ENCODE results near the gene CDC16.
A peak's percentile ranks its signal among the peaks of the same experiment; 100 is the strongest.

The CDC16 gene

DNA sequence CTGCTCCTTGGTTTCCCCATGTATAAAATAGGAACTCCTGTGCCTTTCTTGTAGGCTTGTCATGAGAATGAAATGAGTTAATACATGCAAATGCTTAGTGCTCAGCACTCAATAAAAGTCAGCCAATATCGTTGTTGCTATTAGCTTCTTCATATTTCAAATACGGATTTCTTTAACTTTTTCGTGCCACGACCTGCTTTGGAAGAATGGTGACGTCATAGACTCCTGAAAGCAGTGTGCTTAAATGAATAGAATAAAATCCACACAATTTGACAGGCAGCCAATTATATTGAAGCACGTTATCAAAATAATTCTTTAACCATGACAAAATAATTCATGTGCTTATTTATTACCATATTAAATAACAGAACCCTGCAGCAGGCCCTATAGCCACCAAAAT lies 26.6 kb upstream of the CDC16 start:
- Histone ChIP-seq H3K4me1 (ENCODE audit: control insufficient read depth, insufficient read depth, low read length) (peaks cover 9% of the 10 kb centered on the region), H3K36me3 (ENCODE audit: insufficient read depth, low read length) (no peaks in the 10 kb centered on the region), H3K4me2 (ENCODE audit: low read length) (no peak overlapping the region), H3K9ac (ENCODE audit: low read depth, low read length) (no peak overlapping the region), H3K4me3 (ENCODE audit: low read length) (no peak overlapping the region), H3K27me3 (ENCODE audit: control insufficient read depth, insufficient read depth, low read length) (peaks cover 17% of the 10 kb centered on the region), H3K9me3 (replicated peaks; ENCODE audit: low read length) (peaks cover 6% of the 10 kb centered on the region)

DNA sequence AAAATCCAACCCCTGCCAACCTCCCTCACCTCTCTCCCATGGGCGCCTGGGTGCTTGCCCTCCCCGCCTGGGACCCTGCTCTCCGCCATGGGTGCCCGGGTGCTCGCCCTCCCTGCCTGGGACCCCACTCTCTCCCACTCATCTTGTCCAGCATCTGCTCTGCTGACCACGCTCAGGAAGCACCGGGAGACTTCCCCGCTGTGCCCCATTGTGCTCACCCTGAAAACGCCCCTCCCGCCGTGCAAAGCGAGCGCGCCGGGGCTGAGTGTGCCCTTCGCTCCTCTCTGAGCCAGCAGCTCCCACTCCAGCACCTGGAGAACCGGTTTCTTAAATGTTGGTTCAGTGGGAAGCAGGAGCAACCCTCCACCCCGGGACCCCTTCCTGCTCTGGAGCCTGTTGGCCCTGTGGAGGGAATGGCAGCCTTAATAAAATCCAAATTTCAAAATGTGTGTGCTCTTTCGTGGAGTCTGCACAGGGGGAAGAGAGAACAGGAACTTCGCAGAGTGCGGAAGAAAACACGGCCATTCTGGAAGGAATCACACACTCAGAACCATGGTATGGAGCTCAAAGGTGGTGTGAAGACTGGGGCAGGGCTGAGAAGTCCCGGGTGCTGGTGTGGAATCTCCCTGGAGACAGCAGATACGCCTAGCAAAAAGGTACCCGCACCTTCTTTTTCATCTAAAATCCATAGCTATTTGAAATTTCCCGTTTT lies 23.1 kb upstream of the CDC16 start:
- H3K27me3 ChIP-seq (ENCODE audit: control insufficient read depth, insufficient read depth, low read length) = peaks cover 15% of the 10 kb centered on the region
- H3K4me2 ChIP-seq (ENCODE audit: low read length) = peak overlapping the region; percentile 46
- no peak overlapping the region for H3K4me3 ChIP-seq (ENCODE audit: low read length)
- peaks cover 9% of the 10 kb centered on the region for H3K4me1 ChIP-seq (ENCODE audit: control insufficient read depth, insufficient read depth, low read length)
- peaks cover 6% of the 10 kb centered on the region for H3K9me3 ChIP-seq (replicated peaks; ENCODE audit: low read length)
- H3K36me3 ChIP-seq (ENCODE audit: insufficient read depth, low read length) = no peaks in the 10 kb centered on the region
- no peak overlapping the region for H3K9ac ChIP-seq (ENCODE audit: low read depth, low read length)

GRCh38 chr13:114212158-114212495 lies 22.6 kb upstream of the CDC16 start:
- Histone ChIP-seq H3K4me2 (ENCODE audit: low read length) (peak overlapping the region; percentile 46), H3K27me3 (ENCODE audit: control insufficient read depth, insufficient read depth, low read length) (peaks cover 15% of the 10 kb centered on the region), H3K9me3 (replicated peaks; ENCODE audit: low read length) (peaks cover under 1% of the 10 kb centered on the region), H3K4me1 (ENCODE audit: control insufficient read depth, insufficient read depth, low read length) (peaks cover 9% of the 10 kb centered on the region), H3K36me3 (ENCODE audit: insufficient read depth, low read length) (no peaks in the 10 kb centered on the region), H3K9ac (ENCODE audit: low read depth, low read length) (no peak overlapping the region), H3K4me3 (ENCODE audit: low read length) (no peak overlapping the region)

DNA sequence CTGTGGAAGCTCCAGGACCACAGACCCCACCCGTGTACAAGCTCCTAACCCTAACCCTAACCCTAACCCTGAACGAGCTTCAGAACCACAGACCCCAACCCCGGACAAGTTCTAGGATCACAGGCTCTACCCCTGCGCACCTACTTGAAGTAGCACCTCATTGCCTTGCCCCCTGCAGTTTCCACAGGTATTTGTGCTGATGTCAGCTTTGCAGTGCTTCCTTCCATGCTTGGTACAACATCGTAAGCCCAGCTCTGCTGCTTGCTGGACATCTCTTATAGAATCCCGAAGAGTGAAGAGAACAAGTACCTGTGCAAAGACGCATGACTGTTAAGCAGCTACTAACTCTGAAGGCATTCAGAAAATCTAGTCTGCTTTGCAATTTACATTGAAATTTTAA lies 20.7 kb upstream of the CDC16 start:
- peaks cover 15% of the 10 kb centered on the region for H3K27me3 ChIP-seq (ENCODE audit: control insufficient read depth, insufficient read depth, low read length)
- no peaks in the 10 kb centered on the region for H3K36me3 ChIP-seq (ENCODE audit: insufficient read depth, low read length)
- no peak overlapping the region for H3K4me2 ChIP-seq (ENCODE audit: low read length)
- H3K9ac ChIP-seq (ENCODE audit: low read depth, low read length) = no peak overlapping the region
- peaks cover 9% of the 10 kb centered on the region for H3K4me1 ChIP-seq (ENCODE audit: control insufficient read depth, insufficient read depth, low read length)
- H3K9me3 ChIP-seq (replicated peaks; ENCODE audit: low read length) = no peaks in the 10 kb centered on the region
- no peak overlapping the region for H3K4me3 ChIP-seq (ENCODE audit: low read length)

DNA sequence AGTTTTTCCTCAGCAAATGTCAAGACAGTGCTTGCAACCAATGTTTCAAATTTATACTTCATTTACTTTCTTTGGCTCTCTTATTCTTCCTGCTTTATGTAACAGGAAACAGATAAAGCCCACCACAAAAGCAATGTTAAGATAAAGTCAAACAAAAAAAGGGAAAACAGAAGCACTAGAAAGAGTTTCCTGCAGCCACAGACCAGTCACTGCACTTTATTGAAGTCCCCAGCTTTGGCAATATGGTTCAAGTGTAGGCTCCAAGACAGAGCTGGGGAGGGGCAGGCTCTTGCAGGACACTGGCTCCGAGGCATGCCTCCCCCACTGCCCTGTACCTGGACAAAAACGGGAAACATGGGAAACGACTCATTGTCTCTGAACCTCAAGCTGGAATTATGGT lies 15.3 kb upstream of the CDC16 start:
- no peak overlapping the region for H3K4me3 ChIP-seq (ENCODE audit: low read length)

DNA sequence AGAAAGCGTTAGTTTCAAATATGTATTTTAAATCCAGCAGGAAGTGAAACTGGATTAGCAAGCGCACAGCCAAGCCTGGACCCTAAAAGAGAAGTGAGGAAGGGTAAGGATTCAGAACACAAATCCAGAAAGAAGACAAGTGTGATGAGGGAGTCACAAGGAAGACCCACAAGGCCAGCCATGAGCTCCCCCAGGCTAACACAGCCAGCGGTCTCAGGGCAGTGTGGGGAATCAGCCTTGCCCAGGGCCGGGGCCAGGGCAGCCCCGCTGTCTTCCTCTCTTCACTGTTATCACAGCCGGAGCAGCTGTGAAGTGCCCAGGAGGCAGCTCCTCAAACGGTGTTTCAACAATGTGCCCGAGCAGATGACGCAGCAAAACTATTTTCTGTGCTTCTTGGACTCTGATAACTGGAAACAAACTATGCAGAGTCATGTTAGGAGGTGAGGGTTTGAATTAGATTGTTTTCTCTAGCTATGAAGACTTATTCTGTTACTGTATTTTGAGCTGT lies 12.2 kb upstream of the CDC16 start:
- Histone ChIP-seq H3K9ac (ENCODE audit: low read depth, low read length) (no peak overlapping the region), H3K4me1 (ENCODE audit: control insufficient read depth, insufficient read depth, low read length) (no peaks in the 10 kb centered on the region), H3K4me2 (ENCODE audit: low read length) (no peak overlapping the region), H3K27me3 (ENCODE audit: control insufficient read depth, insufficient read depth, low read length) (no peaks in the 10 kb centered on the region), H3K36me3 (ENCODE audit: insufficient read depth, low read length) (no peaks in the 10 kb centered on the region), H3K9me3 (replicated peaks; ENCODE audit: low read length) (no peaks in the 10 kb centered on the region), H3K4me3 (ENCODE audit: low read length) (no peak overlapping the region)

More for the DNA sequence above, 15.3 kb upstream of the CDC16 start:
- Histone ChIP-seq H3K9ac (ENCODE audit: low read depth, low read length) (no peak overlapping the region), H3K36me3 (ENCODE audit: insufficient read depth, low read length) (no peaks in the 10 kb centered on the region), H3K4me2 (ENCODE audit: low read length) (no peak overlapping the region), H3K27me3 (ENCODE audit: control insufficient read depth, insufficient read depth, low read length) (peaks cover 11% of the 10 kb centered on the region), H3K9me3 (replicated peaks; ENCODE audit: low read length) (no peaks in the 10 kb centered on the region), H3K4me1 (ENCODE audit: control insufficient read depth, insufficient read depth, low read length) (no peaks in the 10 kb centered on the region)

DNA sequence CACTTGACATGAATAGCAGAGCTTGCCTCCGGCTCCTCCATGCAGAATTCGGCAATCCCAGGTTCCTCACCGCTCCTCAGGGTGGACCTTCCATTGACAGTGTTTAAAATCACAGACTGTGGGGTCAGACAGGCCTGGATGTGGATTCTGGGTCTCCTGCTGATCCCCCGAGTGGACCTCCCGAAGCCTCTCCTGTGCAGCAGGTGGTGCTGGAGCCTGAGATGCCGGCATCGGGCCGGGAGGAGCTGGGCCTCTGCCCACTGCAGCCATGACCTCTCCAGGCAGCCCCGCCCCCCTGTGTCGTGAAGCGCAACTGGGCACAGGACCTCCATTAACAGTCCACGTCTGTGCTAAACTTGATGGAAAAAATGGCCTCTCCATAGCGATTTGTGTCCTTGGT lies 10.5 kb upstream of the CDC16 start:
- peaks cover 8% of the 10 kb centered on the region for H3K27me3 ChIP-seq (ENCODE audit: control insufficient read depth, insufficient read depth, low read length)
- no peak overlapping the region for H3K9ac ChIP-seq (ENCODE audit: low read depth, low read length)
- no peaks in the 10 kb centered on the region for H3K36me3 ChIP-seq (ENCODE audit: insufficient read depth, low read length)
- H3K4me2 ChIP-seq (ENCODE audit: low read length) = no peak overlapping the region
- no peak overlapping the region for H3K4me3 ChIP-seq (ENCODE audit: low read length)
- H3K9me3 ChIP-seq (replicated peaks; ENCODE audit: low read length) = no peaks in the 10 kb centered on the region
- H3K4me1 ChIP-seq (ENCODE audit: control insufficient read depth, insufficient read depth, low read length) = no peaks in the 10 kb centered on the region

DNA sequence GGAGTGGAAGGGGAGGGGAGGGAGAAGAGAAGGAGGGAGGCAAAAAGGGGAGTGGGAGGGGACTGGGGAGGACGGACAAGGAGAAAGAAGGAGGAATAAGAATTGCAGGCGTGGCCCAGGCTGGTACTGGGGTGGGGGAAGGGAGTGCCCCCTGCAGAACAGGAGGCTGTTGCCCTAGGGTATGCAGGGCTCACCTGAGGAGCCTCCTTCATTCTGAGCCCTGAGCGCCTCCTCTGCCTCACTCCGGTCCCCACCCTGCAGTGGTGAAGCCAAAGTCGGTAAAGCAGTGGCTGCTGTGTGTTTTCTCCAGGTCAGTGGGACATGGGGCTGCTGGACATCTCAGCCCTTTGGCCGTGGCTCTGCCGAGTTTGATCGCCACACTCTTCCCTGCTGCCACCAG lies 9.1 kb upstream of the CDC16 start:
- Histone ChIP-seq H3K4me3 (ENCODE audit: low read length) (no peak overlapping the region), H3K36me3 (ENCODE audit: insufficient read depth, low read length) (no peaks in the 10 kb centered on the region), H3K4me1 (ENCODE audit: control insufficient read depth, insufficient read depth, low read length) (no peaks in the 10 kb centered on the region)

DNA sequence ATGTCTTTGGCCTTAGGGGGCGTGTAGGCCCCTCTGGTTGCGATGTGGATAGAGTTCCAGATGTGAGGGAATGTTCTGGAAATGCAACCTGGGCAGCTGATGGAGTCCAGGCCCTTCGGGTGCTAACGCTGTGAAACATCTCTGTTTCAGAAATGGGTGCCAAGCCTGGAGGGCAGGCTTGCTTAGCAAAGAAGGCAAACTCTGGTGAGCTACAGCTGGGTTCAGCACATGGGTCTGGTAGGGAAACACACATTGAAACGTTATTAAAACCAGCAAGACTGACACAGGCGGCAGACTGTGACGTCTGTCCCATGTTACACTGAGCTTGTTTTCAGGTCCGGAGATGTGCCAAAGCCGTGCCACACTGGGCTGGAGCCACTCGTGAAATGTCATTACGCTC lies 8.6 kb upstream of the CDC16 start:
- no peaks in the 10 kb centered on the region for H3K4me1 ChIP-seq (ENCODE audit: control insufficient read depth, insufficient read depth, low read length)
- H3K9me3 ChIP-seq (replicated peaks; ENCODE audit: low read length) = no peaks in the 10 kb centered on the region
- peaks cover 20% of the 10 kb centered on the region for H3K27me3 ChIP-seq (ENCODE audit: control insufficient read depth, insufficient read depth, low read length)
- no peak overlapping the region for H3K4me3 ChIP-seq (ENCODE audit: low read length)
- H3K4me2 ChIP-seq (ENCODE audit: low read length) = no peak overlapping the region
- H3K36me3 ChIP-seq (ENCODE audit: insufficient read depth, low read length) = no peaks in the 10 kb centered on the region
- no peak overlapping the region for H3K9ac ChIP-seq (ENCODE audit: low read depth, low read length)

More for the DNA sequence above, 9.1 kb upstream of the CDC16 start:
- H3K4me2 ChIP-seq (ENCODE audit: low read length) = no peak overlapping the region
- peaks cover 18% of the 10 kb centered on the region for H3K27me3 ChIP-seq (ENCODE audit: control insufficient read depth, insufficient read depth, low read length)
- H3K9me3 ChIP-seq (replicated peaks; ENCODE audit: low read length) = no peaks in the 10 kb centered on the region
- H3K9ac ChIP-seq (ENCODE audit: low read depth, low read length) = no peak overlapping the region

DNA sequence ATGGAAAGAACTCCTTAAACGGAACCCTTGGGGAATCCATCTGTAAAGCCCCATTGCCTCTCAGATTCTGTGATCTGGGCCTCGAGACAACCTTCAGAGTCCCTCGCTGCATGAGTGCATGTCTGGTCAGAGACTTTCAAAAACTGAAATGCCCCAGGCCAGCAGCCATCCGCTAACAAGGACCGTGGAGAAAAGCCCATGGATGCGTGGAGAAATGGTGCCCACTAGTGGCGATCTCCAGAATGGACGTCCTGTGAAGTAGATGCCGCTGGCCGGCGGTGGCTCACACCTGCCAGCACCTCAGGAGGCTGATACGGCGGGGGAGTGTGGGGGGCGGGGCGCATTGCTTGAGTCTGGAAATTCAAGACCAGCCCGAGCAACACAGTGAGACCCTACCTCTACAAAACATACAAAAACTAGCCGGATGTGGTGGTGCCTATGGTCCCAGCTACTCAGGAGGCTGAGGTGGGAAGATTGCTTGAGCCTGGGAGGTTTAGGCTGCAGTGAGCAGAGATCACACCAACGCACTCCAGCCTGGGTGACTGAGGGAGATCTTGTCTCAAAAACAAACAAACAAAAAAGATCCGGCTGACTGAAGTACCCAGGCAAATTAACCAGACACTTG lies 7.9 kb upstream of the CDC16 start:
- H3K9ac ChIP-seq (ENCODE audit: low read depth, low read length) = no peak overlapping the region
- H3K4me1 ChIP-seq (ENCODE audit: control insufficient read depth, insufficient read depth, low read length) = no peaks in the 10 kb centered on the region
- no peak overlapping the region for H3K4me3 ChIP-seq (ENCODE audit: low read length)
- no peaks in the 10 kb centered on the region for H3K36me3 ChIP-seq (ENCODE audit: insufficient read depth, low read length)
- no peaks in the 10 kb centered on the region for H3K9me3 ChIP-seq (replicated peaks; ENCODE audit: low read length)
- no peak overlapping the region for H3K4me2 ChIP-seq (ENCODE audit: low read length)
- H3K27me3 ChIP-seq (ENCODE audit: control insufficient read depth, insufficient read depth, low read length) = peaks cover 20% of the 10 kb centered on the region

- H3K27me3 ChIP-seq (ENCODE audit: control insufficient read depth, insufficient read depth, low read length) = peaks cover 20% of the 10 kb centered on the region
- no peak overlapping the region for H3K9ac ChIP-seq (ENCODE audit: low read depth, low read length)
- H3K4me3 ChIP-seq (ENCODE audit: low read length) = no peak overlapping the region
- H3K36me3 ChIP-seq (ENCODE audit: insufficient read depth, low read length) = no peaks in the 10 kb centered on the region
- H3K4me1 ChIP-seq (ENCODE audit: control insufficient read depth, insufficient read depth, low read length) = no peaks in the 10 kb centered on the region
- no peak overlapping the region for H3K4me2 ChIP-seq (ENCODE audit: low read length)
- no peaks in the 10 kb centered on the region for H3K9me3 ChIP-seq (replicated peaks; ENCODE audit: low read length)
Observed at GRCh38 chr13:114227528-114227927, 7.2 kb upstream of the CDC16 start.

- H3K9ac ChIP-seq (ENCODE audit: low read depth, low read length) = no peak overlapping the region
- no peaks in the 10 kb centered on the region for H3K36me3 ChIP-seq (ENCODE audit: insufficient read depth, low read length)
- no peak overlapping the region for H3K4me2 ChIP-seq (ENCODE audit: low read length)
- no peaks in the 10 kb centered on the region for H3K4me1 ChIP-seq (ENCODE audit: control insufficient read depth, insufficient read depth, low read length)
- no peak overlapping the region for H3K4me3 ChIP-seq (ENCODE audit: low read length)
- H3K9me3 ChIP-seq (replicated peaks; ENCODE audit: low read length) = no peaks in the 10 kb centered on the region
- H3K27me3 ChIP-seq (ENCODE audit: control insufficient read depth, insufficient read depth, low read length) = peaks cover 20% of the 10 kb centered on the region
Observed at GRCh38 chr13:114228176-114228575, 6.5 kb upstream of the CDC16 start.

Measured in skeletal muscle satellite cell (primary cell).